HL-60 (cell line): Measurements from ENCODE around the gene ALPL.

Source experiments
- DNase-seq, 2 experiments: peaks; one replicate each; pipeline ENCODE4 v3.0.0-alpha.2; 2010 to 2020; ENCODE audit warnings: low read depth in 1 of 2, low spot score in 1 of 2
- H3K27ac ChIP-seq: fragments of 250-450 bp; sonication (Bioruptor Pico); replicated peaks from 2 replicates; pipeline ENCODE4 v1.5.1; 2020; ENCODE audit warnings: mild to moderate bottlenecking, moderate library complexity
- H3K27me3 ChIP-seq: fragments of 250-450 bp; sonication (Bioruptor Pico); 2 replicates; pipeline ENCODE4 v1.5.1; 2021; ENCODE audit warnings: mild to moderate bottlenecking, moderate library complexity; ENCODE audit not compliant: insufficient read depth, poor library complexity, severe bottlenecking
- H3K4me3 ChIP-seq: replicated peaks from 2 replicates; pipeline ENCODE4 v1.5.1; 2011; ENCODE audit warnings: mild to moderate bottlenecking, control low read depth, low read length; ENCODE audit not compliant: insufficient read depth
- CTCF ChIP-seq: IDR thresholded peaks from one replicate; pipeline ENCODE4 v1.5.1; 2011; ENCODE audit warnings: low read length, control low read depth, inconsistent platforms; ENCODE audit not compliant: insufficient read depth
- GABPA ChIP-seq: IDR thresholded peaks from 2 replicates; pipeline ENCODE4 v1.6.1; 2012; ENCODE audit warnings: low read depth
- POLR2AphosphoS5 ChIP-seq: IDR thresholded peaks from 2 replicates; pipeline ENCODE4 v1.6.1; 2012; ENCODE audit warnings: low read depth
- SPI1 ChIP-seq: IDR thresholded peaks from 2 replicates; pipeline ENCODE4 v1.6.1; 2012; ENCODE audit warnings: low read depth, mild to moderate bottlenecking, borderline replicate concordance
- TF ChIP-seq, protein P1 (sequence below): IDR thresholded peaks from 2 replicates; pipeline ENCODE4 v1.6.1; 2012; ENCODE audit warnings: low read depth; ENCODE audit not compliant: insufficient replicate concordance

ALPL gene

DNA sequence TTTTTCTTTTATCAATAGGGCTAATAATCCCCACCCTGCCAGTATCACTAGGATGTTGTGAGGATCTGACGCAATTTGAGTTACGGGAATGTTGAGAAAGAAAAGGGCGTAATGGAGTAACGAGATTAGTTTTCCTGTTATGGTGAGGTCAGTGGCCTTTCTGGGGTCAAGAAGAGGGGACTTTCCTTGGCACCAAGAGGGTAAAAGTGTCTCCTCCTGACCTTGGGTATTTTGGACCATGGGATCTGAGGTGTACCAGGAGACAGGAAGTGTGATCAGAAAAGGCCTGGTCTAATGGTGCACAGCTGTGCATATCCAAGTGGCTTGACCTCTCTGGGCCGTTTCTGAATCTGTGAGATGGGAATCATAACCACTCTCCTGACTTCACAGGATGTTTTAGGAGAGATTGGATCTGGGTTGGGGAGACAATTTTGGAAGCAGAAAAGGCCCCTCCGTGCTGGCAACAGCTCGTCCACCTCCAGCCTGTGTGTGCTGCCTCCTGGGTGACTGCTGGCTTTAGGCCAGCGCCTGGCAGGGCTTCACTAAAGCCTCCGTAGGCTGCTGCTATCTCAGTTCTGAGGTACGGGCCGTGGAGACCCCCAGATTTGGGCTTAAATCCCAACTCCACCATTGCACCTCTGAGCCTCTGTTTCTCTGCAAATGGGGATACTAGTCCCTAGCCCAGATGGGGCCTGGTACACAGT is 37.1 kb downstream of the ALPL start:
- TF ChIP-seq POLR2AphosphoS5 (no peak), GABPA (no peak), SPI1 (no peak), CTCF (no peak)
- TF ChIP-seq, protein P1, sequence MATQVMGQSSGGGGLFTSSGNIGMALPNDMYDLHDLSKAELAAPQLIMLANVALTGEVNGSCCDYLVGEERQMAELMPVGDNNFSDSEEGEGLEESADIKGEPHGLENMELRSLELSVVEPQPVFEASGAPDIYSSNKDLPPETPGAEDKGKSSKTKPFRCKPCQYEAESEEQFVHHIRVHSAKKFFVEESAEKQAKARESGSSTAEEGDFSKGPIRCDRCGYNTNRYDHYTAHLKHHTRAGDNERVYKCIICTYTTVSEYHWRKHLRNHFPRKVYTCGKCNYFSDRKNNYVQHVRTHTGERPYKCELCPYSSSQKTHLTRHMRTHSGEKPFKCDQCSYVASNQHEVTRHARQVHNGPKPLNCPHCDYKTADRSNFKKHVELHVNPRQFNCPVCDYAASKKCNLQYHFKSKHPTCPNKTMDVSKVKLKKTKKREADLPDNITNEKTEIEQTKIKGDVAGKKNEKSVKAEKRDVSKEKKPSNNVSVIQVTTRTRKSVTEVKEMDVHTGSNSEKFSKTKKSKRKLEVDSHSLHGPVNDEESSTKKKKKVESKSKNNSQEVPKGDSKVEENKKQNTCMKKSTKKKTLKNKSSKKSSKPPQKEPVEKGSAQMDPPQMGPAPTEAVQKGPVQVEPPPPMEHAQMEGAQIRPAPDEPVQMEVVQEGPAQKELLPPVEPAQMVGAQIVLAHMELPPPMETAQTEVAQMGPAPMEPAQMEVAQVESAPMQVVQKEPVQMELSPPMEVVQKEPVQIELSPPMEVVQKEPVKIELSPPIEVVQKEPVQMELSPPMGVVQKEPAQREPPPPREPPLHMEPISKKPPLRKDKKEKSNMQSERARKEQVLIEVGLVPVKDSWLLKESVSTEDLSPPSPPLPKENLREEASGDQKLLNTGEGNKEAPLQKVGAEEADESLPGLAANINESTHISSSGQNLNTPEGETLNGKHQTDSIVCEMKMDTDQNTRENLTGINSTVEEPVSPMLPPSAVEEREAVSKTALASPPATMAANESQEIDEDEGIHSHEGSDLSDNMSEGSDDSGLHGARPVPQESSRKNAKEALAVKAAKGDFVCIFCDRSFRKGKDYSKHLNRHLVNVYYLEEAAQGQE: no peak
- DNase-seq: peak in 1 of 2 experiments; percentile 3
- H3K4me3 ChIP-seq: no peak overlapping the region
- H3K27me3 ChIP-seq: no peaks in the 10 kb centered on the region
- H3K27ac ChIP-seq: no peak overlapping the region

DNA sequence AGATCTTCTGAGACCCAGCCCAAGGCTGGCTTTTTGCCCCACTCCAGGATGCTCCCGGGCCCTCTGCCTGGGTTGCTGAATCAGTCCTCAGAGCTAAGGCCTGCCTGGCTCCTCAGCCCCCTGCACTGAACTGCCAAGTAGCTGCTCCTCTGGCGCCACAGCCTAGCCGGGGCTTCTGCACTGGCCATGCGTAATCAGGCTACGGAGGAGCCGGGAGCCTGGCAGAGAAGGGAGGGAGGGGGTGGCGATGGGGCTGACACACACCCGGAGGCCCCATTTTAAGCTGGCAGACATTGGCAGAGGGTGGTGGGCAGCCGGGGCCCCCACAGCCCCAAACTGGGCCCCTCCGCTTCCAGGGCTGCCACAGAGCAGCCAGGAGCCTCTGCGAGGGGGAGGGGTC is 38.7 kb downstream of the ALPL start:
- no peak for DNase-seq
- TF ChIP-seq, protein P1: no peak
- no peak for TF ChIP-seq SPI1
- no peak for TF ChIP-seq GABPA
- TF ChIP-seq CTCF: no peak
- no peak for TF ChIP-seq POLR2AphosphoS5
- H3K4me3 ChIP-seq: no peak overlapping the region
- H3K27me3 ChIP-seq: no peaks in the 10 kb centered on the region
- no peak overlapping the region for H3K27ac ChIP-seq

DNA sequence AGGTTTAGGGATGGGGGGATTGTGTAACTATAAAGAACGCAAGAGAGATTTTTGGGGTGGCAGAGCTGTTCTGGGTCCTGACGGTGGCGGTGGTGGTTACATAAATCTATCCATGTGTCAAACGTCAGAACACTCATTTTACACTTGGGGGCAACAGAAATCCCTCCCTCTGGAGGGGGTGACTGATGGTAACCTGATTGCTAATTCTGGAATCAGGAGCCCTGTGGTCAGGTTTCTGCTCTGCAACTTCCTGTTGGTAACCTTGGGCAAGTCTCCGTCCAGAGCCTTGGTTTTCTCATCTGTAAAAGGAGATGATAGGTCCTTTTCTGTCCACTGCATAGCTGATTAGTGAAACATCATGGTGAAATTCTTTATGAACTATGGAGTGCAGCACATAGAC is 40.9 kb downstream of the ALPL start:
- Histone ChIP-seq H3K27ac (no peak overlapping the region), H3K4me3 (no peak overlapping the region), H3K27me3 (no peaks in the 10 kb centered on the region)
- peak; percentile 4 to 54 for DNase-seq
- no peak for TF ChIP-seq SPI1
- TF ChIP-seq, protein P1: peak; percentile 58
